ENCODE results near the gene WDR88.

WDR88 gene

DNA sequence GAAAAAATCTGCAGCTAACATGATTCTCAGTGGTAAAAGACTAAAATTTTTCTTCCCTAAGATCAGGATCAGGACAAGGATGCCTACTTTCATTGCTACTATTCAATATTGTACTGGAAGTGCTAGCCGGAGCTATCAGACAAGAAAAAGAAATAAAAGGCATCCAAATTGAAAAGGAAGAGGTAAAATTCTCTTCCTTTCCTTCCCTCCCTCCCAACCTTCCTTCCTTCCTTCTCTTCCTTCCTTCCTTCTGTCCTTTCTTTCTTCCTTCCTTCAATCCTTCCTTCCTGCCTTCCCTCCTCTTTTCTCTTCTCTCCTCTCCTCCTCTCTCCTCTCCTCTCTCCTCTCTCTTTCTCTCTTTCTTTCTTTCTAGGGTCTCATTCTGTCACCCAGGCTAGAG, 35.5 kb downstream of the WDR88 start:
- TF ChIP-seq, protein P1, sequence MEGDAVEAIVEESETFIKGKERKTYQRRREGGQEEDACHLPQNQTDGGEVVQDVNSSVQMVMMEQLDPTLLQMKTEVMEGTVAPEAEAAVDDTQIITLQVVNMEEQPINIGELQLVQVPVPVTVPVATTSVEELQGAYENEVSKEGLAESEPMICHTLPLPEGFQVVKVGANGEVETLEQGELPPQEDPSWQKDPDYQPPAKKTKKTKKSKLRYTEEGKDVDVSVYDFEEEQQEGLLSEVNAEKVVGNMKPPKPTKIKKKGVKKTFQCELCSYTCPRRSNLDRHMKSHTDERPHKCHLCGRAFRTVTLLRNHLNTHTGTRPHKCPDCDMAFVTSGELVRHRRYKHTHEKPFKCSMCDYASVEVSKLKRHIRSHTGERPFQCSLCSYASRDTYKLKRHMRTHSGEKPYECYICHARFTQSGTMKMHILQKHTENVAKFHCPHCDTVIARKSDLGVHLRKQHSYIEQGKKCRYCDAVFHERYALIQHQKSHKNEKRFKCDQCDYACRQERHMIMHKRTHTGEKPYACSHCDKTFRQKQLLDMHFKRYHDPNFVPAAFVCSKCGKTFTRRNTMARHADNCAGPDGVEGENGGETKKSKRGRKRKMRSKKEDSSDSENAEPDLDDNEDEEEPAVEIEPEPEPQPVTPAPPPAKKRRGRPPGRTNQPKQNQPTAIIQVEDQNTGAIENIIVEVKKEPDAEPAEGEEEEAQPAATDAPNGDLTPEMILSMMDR (conservative IDR thresholded peaks at IDR 0.05; ENCODE audit: low read length) = no peak

DNA sequence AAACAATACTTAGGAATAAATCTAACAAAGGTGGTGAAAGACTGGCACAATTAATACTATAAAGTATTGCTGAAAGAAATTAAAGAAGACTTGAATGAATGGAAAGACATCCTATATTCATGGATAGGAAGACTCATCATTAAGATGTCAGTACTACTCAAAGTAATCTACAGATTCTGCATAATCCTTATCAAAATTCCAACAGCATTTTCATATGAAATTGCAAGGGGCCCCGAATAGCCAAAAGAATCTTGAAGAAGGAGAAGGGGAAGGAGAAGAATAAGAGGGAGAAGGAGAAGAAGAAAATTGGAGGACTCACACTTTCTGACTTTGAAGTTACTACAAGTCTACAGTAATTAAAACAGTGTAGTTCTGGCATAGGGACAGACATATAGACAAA, 36.6 kb downstream of the WDR88 start:
- H3K4me3 ChIP-seq (ENCODE audit: low read length) = no peak overlapping the region
- TF ChIP-seq, protein P1 (conservative IDR thresholded peaks at IDR 0.05; ENCODE audit: low read length) = no peak
- DNase-seq (ENCODE audit: low read depth) = no peak

More for the DNA sequence above, 35.5 kb downstream of the WDR88 start:
- no peak for DNase-seq (ENCODE audit: low read depth)
- no peak overlapping the region for H3K4me3 ChIP-seq (ENCODE audit: low read length)

DNA sequence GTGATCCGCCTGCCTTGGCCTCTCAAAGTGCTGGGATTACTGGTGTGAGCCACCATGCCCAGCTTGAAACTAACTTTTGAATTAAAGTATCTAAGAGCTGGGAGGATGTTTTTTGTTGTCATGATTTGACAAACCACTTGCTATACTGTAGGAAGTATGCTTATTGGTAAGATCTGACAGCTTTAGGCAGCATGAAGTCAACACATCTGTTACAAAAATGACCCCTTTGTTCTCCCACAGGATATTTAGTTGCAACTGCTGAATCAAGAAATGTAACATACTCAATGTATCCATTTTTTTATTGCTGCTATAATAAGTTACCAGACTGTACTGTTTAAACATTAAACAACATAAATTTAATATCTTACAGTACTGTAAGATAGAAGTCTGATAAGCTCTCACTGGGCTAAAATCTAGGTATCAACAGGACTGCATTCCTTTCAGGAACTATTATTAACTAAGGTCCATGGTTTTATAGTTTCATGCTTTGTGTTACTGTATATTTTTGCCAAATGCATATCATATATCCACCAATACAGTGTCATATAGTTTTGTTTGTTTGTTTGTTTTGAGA, 39.4 kb downstream of the WDR88 start:
- no peak overlapping the region for H3K4me3 ChIP-seq (ENCODE audit: low read length)
- DNase-seq (ENCODE audit: low read depth) = no peak
- TF ChIP-seq, protein P1 (conservative IDR thresholded peaks at IDR 0.05; ENCODE audit: low read length) = no peak

DNA sequence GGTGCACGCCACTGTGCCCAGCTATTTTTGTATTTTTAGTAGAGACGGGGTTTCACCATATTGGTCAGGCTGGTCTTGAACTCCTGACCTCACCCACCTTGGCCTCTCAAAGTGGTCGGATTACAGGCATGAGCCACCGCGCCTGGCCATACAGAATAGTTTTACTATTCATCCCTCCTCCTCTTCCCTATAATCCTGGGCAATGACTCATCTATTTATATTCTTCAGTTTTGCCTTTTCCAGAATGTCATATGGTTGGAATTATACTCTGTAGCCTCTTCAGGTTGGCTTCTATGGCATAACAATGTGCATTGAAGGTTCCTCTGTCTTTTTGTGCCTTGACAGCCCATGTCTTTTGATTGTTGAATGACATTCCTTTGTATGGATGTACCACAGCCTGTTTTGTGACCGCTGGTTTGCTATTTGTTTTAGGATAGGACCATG, 40.0 kb downstream of the WDR88 start:
- peak; percentile 51 for DNase-seq (ENCODE audit: low read depth)
- H3K4me3 ChIP-seq (ENCODE audit: low read length) = no peak overlapping the region
- TF ChIP-seq, protein P1 (conservative IDR thresholded peaks at IDR 0.05; ENCODE audit: low read length) = no peak

DNA sequence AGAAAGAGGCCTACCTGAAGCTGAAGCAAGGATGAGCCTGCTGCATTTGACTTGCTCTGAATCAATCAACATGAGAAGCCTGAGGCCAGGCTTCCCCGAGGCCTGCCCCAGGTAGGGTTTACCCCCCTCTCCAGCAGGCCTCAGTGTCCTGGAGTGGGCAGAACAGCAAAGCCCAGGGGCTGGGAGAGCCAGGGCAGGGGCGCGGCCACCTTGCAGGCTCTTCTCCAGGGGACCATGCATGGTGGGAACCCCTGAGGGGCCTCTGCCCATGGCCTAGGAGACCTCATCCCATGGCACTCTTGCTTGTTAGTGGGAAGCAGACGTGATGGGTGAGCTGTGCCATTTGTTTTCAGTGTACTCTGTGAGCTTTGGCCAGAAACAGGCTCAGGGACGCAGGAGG, 42.3 kb downstream of the WDR88 start:
- DNase-seq (ENCODE audit: low read depth) = no peak
- H3K4me3 ChIP-seq (ENCODE audit: low read length) = no peak overlapping the region
- TF ChIP-seq, protein P1 (conservative IDR thresholded peaks at IDR 0.05; ENCODE audit: low read length) = no peak

DNA sequence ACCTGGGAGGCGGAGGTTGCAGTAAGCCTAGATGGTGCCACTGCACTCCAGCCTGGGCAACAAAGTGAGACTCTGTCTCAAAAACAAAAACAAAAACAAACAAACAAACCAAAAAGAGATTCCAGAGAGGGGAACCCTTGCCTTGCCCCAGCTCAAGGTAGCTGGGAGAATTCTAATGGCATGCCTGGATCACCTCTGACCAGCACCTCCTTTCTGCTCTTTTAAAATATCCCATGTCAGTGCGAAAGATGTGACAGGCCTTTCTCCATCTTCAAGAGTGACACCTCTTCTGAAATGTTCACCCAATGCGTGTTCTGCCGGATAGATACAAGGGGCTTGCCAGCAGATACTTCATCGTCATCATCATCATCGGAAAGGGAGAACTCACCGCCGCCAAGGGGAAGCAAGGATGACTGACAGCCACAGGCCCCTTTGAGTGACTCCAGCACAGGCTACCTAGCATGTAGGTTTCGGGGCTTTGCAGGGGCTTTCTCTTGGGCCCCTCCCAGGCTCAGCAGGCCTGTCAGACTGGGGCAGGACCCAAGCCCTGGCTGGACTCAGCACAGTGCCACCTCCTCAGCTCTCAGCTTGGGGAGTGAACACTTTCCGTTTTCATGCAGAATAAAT, 43.4 kb downstream of the WDR88 start:
- TF ChIP-seq, protein P1 (conservative IDR thresholded peaks at IDR 0.05; ENCODE audit: low read length) = no peak
- H3K4me3 ChIP-seq (ENCODE audit: low read length) = peak overlapping the region; percentile 81
- no peak for DNase-seq (ENCODE audit: low read depth)

All from AG10803 (cell line).